Heart left ventricle (tissue), 13 donors: ENCODE results near the gene ZNF148.

Experiments
- POLR2A ChIP-seq, 2 donors: fragments of 450-650 bp; IDR thresholded peaks; one replicate each; pipeline ENCODE4 v1.6.1; 2017; ENCODE audit warnings: antibody characterized with exemption in 2 of 2, mild to moderate bottlenecking in 2 of 2, moderate library complexity in 2 of 2
- TF ChIP-seq, protein P1 (sequence below), 12 donors: fragments of 200-600 bp; sonication (generic) in 4 of 12; IDR thresholded peaks; one replicate each; pipeline versions ENCODE4 v1.5.0 to v1.8.0; 2018 to 2022; ENCODE audit warnings: antibody characterized with exemption in 12 of 12, mild to moderate bottlenecking in 5 of 12
- donor health status: ischemic (EF 13 %, LVEDD 7.1; RV severe dilation, severe dysfunction).
- donor health status: DM: no; HTN: yes; CAD: no.
- donor health status: DM: no; HTN: no; CAD: no.
- donor health status: ischemic (EF 25% LVEDD 6.9; RV normal size, moderate dysfunction).
- donor health status: ischemic (EF 25% LVEDD 5.7; RV mildly dilated, moderate dysfunction).
- donor health status: ischemic (EF 35%, LVEDD 5.7; RV mildly dilated, moderate dysfunction).
- donor health status: nonischemic (EF 11% LVEDD 7.7; RV severe dilation, severe dysfunction).
- donor health status: DM: yes; HTN: yes; CAD: no.
- donor health status: PGD.
- donor health status: ischemic (EF 29% LVEDD 5.4; RV normal size, mild dysfunction).
- donor health status: nonischemic (EF 23%, LVEDD 6.1; RV moderate dilation, normal function).

DNA sequence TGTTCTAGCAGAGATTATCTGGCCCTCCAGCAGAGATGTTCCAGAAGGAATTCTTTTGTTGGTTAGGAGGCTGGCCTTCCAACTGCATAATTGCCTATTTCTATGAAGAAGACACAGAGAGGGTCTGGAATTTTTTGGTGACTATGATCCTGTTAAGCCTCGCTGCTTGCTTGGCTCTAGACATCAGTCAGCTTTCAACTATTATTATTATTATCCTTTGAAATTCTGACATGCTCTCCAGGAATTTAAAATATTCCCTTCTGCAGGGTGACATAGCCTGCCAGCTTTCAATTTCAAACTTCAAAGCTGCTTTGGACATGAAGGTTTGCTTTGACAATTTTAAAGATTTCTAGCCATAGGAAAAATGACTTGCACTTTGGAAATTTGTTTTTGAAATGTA is 26.3 kb upstream of the ZNF148 start:
- no peak for TF ChIP-seq POLR2A (IDR thresholded peaks at IDR 0.05)
- TF ChIP-seq, protein P1, sequence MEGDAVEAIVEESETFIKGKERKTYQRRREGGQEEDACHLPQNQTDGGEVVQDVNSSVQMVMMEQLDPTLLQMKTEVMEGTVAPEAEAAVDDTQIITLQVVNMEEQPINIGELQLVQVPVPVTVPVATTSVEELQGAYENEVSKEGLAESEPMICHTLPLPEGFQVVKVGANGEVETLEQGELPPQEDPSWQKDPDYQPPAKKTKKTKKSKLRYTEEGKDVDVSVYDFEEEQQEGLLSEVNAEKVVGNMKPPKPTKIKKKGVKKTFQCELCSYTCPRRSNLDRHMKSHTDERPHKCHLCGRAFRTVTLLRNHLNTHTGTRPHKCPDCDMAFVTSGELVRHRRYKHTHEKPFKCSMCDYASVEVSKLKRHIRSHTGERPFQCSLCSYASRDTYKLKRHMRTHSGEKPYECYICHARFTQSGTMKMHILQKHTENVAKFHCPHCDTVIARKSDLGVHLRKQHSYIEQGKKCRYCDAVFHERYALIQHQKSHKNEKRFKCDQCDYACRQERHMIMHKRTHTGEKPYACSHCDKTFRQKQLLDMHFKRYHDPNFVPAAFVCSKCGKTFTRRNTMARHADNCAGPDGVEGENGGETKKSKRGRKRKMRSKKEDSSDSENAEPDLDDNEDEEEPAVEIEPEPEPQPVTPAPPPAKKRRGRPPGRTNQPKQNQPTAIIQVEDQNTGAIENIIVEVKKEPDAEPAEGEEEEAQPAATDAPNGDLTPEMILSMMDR (IDR thresholded peaks at IDR 0.05): no peak
